GM10266 (cell line): Measurements from ENCODE around the gene VEGFB.
A peak's percentile ranks its signal among the peaks of the same experiment; 100 is the strongest.

ENCODE experiments used
- DNase-seq: peaks from one replicate; pipeline ENCODE4 v3.0.0; 2012; ENCODE audit errors: extremely low spot score
- TF ChIP-seq, protein P1 (sequence below): IDR thresholded peaks from 2 replicates; pipeline ENCODE4 v1.5.1; 2012; ENCODE audit warnings: mild to moderate bottlenecking, low read depth; ENCODE audit not compliant: control insufficient read depth, insufficient read depth; ENCODE audit errors: missing control alignments

VEGFB gene

DNA sequence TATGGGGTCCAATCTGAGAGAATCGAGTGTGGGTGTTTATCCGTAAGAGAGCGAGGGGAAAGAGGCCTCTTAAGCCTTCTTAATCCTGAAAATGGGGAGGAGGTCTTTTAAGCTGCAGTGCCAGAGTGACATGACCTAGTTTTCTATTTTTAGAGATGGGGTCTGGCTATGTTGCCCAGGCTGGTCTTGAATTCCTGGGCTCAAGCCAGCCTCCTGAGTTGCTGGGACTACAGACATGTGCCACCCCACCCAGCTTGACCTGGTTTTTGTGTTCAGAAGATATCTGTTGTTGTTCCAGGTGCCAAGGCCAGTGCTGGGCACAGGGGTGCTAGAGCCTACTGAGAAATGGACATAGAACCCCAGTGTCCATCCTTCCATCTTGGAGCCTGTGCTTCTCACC lies 48.7 kb downstream of the VEGFB start:
- TF ChIP-seq, protein P1, sequence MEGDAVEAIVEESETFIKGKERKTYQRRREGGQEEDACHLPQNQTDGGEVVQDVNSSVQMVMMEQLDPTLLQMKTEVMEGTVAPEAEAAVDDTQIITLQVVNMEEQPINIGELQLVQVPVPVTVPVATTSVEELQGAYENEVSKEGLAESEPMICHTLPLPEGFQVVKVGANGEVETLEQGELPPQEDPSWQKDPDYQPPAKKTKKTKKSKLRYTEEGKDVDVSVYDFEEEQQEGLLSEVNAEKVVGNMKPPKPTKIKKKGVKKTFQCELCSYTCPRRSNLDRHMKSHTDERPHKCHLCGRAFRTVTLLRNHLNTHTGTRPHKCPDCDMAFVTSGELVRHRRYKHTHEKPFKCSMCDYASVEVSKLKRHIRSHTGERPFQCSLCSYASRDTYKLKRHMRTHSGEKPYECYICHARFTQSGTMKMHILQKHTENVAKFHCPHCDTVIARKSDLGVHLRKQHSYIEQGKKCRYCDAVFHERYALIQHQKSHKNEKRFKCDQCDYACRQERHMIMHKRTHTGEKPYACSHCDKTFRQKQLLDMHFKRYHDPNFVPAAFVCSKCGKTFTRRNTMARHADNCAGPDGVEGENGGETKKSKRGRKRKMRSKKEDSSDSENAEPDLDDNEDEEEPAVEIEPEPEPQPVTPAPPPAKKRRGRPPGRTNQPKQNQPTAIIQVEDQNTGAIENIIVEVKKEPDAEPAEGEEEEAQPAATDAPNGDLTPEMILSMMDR, result no peak
- no peak for DNase-seq

DNA sequence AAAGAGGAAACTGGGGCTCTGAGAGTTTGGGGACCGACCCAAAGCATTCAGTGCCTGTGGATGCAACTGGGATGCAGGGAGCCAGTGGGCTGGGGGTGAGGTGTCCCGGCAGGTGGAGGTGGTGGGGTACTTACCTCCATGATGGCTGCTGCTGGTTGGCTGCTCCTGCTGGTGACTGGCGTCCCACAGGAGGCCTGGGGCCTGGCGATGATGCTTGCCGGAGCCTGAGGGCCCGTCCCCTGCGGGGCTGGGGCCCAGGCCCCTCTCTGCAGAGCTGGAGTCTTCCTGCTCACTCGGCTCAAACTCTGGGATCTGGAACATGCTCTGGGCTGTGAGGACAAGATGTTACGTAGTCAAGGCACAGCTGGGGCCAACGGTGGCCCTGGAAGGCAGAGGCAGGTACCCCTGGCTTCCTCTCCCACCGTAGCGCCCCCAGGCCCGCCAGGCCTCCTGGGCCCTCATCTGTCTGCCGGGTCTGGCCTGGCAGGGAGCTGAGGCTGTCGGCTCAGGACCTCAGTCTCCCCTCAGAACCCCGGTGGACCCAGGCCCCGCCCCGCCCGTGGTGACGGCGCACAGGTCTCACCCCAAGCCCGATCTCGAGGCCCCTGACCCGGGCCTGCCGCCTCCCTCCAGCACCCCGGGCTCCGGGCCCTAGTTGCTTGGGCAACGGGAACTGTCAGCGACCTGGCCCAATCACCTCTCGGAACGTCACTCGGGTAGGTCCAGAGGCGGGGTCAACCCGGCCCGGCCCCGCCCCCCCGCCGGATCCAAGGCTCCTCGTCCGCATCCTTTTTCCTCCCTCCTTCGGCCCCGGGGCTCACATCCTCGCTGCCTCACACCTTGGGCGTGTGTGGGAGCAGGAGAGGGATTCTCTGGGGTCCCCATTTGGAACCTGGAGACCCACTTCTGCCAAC lies 49.9 kb downstream of the VEGFB start, which contains the start of gene BAD:
TSS of gene BAD (minus strand) at position 618 of the 914 bp plus-strand sequence. CDS start at position 321, 297 bp downstream.
- TF ChIP-seq, protein P1, result no peak
- DNase-seq, result peak; percentile 99

DNA sequence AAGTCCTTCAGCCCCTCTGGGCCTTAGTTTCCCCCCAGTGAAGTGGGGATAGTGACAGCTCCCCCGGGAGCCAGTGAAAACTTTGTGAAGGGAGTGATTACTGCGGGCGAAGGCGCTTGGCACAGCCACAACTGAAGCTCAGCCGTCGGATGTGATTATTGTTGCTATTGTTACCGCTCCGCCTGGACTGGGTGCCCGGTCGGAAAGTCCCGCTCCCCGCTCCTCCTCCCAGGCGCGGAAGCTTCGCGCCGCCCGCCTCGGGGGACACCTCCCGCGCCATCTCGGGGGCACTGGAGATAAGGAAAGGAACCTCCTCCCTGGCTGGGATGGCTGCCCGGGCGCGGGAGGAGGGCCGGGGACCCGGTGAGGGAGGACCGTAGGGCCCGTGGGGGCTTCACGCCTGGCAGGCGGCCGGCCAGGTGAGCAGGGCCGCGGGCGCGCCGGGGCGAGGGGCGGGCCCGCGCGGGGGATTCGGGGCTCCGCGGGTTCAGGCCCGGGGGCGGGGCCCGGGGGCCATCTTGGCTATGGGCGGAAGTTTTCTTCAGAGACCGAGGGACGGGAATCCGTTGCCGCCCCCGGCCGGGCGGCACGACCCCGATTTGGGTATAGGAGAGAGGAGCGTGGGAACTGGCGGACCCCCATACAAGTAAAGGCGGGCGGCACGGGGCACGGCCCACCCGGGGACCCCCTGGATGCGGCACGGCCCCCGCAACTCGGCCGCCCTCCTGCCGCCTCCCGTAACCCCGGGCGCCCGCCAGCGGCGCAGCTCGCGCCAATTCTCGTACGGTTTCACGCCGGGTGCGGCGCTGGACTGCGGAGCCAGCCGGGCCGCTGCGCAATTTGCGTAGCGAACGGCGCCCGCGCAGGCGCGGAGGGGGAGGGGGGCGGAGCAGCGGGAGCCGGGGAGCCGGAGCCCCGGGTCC lies 50.8 kb downstream of the VEGFB start, which contains the start of gene GPR137:
TSS of gene GPR137 (plus strand) at position 887 of the 923 bp plus-strand sequence. CDS start 677 bp downstream, outside the sequence.
- TF ChIP-seq, protein P1, result no peak
- DNase-seq, result peak; percentile 97

DNA sequence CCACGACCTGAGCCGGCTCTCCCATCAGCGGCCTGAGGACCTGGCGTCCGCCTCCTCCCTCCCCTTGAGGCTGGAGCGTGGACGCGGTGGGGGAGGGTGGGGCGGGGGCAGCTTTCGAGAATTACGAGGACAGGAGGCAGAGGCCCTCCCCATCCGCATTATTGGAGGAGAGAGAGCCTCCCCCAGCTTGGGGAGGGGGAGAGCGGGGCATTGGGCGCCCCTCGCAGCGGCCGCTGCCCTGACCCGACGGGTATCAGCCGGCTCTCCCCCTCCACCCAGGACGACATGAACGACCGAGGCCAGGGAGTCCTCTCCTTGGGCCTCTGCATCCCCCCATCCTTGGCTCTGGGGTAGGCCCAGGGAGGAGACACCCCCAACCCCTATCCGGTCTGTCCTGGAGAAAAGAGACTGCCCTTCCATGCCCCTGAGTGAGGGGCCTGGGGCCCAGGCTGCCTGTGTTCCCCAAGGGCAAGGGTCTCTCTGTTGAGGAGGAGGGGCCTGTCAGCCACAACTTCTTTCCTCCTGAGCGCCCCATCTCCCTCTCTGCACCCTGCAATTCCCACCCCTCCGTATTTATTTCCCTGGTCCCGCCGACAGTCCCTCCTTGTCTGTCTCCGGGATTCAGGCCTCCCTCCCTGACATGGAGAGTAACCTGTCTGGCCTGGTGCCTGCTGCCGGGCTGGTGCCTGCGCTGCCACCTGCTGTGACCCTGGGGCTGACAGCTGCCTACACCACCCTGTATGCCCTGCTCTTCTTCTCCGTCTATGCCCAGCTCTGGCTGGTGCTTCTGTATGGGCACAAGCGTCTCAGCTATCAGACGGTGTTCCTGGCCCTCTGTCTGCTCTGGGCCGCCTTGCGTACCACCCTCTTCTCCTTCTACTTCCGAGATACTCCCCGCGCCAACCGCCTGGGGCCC lies 51.8 kb downstream of the VEGFB start:
- DNase-seq, result no peak
- TF ChIP-seq, protein P1, result peak; percentile 32

DNA sequence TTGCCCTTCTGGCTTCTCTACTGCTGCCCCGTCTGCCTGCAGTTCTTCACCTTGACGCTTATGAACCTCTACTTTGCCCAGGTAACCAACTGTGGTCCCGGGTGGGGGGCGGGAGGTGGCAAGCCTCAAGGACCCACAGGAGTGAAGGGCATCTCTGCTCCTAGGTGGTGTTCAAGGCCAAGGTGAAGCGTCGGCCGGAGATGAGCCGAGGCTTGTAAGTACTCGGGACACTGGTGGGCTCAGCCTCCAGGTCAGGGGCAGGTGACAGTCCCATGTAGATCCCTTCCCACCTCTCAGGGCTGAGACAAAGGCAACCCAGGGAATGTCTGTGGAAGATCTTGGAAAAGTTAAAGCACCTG lies 52.4 kb downstream of the VEGFB start:
- TF ChIP-seq, protein P1, result no peak
- no peak for DNase-seq

DNA sequence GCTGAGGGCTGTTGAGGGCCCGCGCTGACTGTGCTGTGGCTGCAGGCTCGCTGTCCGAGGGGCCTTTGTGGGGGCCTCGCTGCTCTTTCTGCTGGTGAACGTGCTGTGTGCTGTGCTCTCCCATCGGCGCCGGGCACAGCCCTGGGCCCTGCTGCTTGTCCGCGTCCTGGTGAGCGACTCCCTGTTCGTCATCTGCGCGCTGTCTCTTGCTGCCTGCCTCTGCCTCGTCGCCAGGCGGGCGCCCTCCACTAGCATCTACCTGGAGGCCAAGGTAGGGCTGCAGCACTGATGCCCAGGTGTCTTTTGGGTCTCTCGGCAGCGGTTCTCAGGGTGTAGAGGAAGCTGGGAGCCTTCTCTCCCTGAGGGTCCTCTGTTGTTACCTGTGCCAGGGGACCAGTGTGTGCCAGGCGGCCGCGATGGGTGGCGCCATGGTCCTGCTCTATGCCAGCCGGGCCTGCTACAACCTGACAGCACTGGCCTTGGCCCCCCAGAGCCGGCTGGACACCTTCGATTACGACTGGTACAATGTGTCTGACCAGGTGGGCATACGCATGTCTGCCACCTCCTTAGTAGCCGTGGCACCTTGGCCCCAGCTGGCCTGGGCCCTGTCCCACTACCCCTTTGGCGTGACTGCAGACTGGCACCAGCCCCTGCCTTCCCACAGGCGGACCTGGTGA lies 53.4 kb downstream of the VEGFB start:
- TF ChIP-seq, protein P1, result no peak
- DNase-seq, result no peak
